Measurements from ENCODE around the gene PGA5. TPM values are rescaled to one million over a fixed set of nuclear protein-coding genes. Genes with fewer than 3 reads are reported as not detected.

Gene PGA5
- not detected for total RNA-seq

DNA sequence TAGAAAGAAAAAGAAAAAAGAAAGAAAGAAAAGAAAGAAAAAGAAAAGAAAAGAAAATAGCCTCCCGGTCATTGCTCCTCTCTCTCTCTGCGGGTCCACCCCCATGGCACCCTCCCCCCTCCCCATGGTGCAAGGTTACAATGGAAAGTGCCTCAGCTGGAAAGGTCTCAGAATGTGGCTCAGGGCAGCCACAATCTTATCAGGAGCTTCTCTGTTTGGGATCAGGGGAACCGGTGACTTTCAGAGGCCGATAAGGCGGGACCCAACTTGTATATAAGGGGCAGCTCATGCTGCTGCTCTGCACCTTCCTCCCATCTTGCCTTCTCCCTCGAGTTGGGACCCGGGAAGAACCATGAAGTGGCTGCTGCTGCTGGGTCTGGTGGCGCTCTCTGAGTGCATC, at the start of gene PGA5:
PGA5 (plus strand) TSS at position 301 of the 400 bp plus-strand sequence; CDS start at position 353, 52 bp downstream.

GRCh38 chr11:61202950-61203746, 37.8 kb upstream of the PGA5 start, which contains the start of gene PGA3:
PGA3 (plus strand) TSS chr11:61203515; CDS start chr11:61203565, 50 bp downstream.

GRCh38 chr11:61222047-61222446, 18.9 kb upstream of the PGA5 start, which contains the start of gene PGA4:
PGA4 (plus strand) TSS chr11:61222347; CDS start chr11:61222401, 54 bp downstream.

DNA sequence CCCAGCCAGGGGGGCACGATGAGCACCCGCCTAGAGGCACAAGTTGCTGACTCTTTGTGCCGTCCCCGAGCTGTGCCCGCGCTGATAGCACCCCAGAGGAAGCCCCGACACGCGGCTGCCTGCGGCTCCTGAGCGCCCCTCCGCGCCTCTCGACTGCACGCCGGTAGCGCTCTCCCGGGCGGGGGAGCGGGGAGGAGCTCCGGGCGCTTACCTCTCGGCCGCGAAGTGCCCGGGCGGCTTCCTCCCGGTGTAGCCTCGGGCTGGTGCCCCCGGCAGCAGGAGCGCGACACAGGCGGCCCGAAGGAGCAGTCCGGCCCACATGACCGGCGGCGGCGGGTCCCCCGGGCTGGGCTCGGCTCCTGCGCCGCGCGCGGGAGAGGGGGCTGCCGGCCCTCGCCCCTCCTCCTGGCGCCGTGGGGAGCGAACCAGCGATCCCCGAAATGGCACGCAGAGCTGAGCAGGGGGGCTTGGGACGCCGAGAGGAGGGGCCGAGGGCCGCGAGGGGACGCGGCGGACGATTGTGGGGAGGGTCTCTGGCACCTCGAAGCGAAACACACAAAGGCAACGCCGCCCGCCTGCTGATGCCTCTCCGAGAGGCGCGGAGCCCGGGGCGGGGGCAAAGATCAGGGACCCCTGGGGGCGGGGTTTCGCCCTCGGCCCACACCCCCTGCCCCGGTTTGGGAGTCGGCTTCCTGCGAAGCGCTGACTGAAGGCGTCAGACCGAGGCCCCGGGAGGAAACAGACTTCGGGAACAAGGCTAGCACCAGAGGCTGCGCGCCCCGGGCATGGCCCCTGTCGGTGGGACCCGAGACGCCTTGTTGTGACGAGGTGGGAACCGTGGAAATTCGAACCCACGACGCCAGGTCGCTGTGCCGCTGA, 54.0 kb downstream of the PGA5 start, which contains the start of gene VWCE:
VWCE (minus strand) TSS at position 600 of the 879 bp plus-strand sequence; CDS start at position 321, 279 bp downstream.

Other genes with a start within 250 kb of the PGA5 start
- not detected for gene CD5, start 138.7 kb upstream of the PGA5 start, total RNA-seq
- 10 to 100 TPM; 11.3 to 12.7 TPM for gene VPS37C, start 79.7 kb upstream of the PGA5 start, total RNA-seq
- gene PGA3, start 37.7 kb upstream of the PGA5 start, total RNA-seq, result not detected
- gene PGA4, start 18.8 kb upstream of the PGA5 start, total RNA-seq, result not detected
- gene VWCE, start 54.1 kb downstream of the PGA5 start, total RNA-seq, result under 1 TPM; 0.33 to 0.69 TPM
- 100 to 1,000 TPM; 208 to 223 TPM for gene DDB1, start 91.9 kb downstream of the PGA5 start, total RNA-seq
- 10 to 100 TPM; 12.3 to 13.1 TPM for gene TKFC, start 92.1 kb downstream of the PGA5 start, total RNA-seq
- 100 to 1,000 TPM; 198 to 918 TPM for gene CYB561A3, start 120.7 kb downstream of the PGA5 start, total RNA-seq
- 100 to 1,000 TPM; 127 to 164 TPM for gene TMEM138, start 121.2 kb downstream of the PGA5 start, total RNA-seq
- gene TMEM216, start 151.4 kb downstream of the PGA5 start, total RNA-seq, result 1 to 10 TPM; 3.1 to 5.0 TPM
- gene CPSF7, start 188.8 kb downstream of the PGA5 start, total RNA-seq, result 10 to 100 TPM; 25.5 to 29.6 TPM
- 10 to 100 TPM; 36.5 to 40.6 TPM for gene SDHAF2, start 188.9 kb downstream of the PGA5 start, total RNA-seq